Lung (tissue), 12 donors: Measurements from ENCODE around the gene DSG2. TPM values are rescaled to one million over a fixed set of nuclear protein-coding genes. Genes with fewer than 3 reads are reported as not detected.

Experiments
- ATAC-seq: fragments of 200-7000 bp; cut with Tn5 transposase; one replicate; pipeline ENCODE4 v1.9.1; 2020; ENCODE audit warnings: moderate number of reproducible peaks; ENCODE audit not compliant: insufficient read depth, low FRiP score
- DNase-seq, 3 donors: peaks; one replicate each; pipeline ENCODE4 v3.0.0-alpha.2; 2013 to 2017
- H3K27ac ChIP-seq, 2 donors: one replicate each; pipeline ENCODE4 v1.5.1; 2013; ENCODE audit warnings: mild to moderate bottlenecking in 2 of 2, moderate library complexity in 2 of 2, control low read depth in 1 of 2, inconsistent platforms in 1 of 2, low read depth in 1 of 2, low read length in 1 of 2
- H3K27me3 ChIP-seq, 3 donors: one replicate each; pipeline ENCODE4 v1.5.1; 2013; ENCODE audit warnings: low read length in 2 of 3; ENCODE audit not compliant: control insufficient read depth in 3 of 3, insufficient read depth in 3 of 3
- H3K36me3 ChIP-seq, 4 donors: one replicate each; pipeline ENCODE4 v1.5.1; 2013; ENCODE audit warnings: low read length in 4 of 4, mild to moderate bottlenecking in 1 of 4, moderate library complexity in 1 of 4; ENCODE audit not compliant: control insufficient read depth in 4 of 4, insufficient read depth in 4 of 4
- H3K4me1 ChIP-seq, 5 donors: one replicate each; pipeline ENCODE4 v1.5.1; 2013; ENCODE audit warnings: low read length in 5 of 5, mild to moderate bottlenecking in 2 of 5, moderate library complexity in 1 of 5; ENCODE audit not compliant: control insufficient read depth in 5 of 5, insufficient read depth in 5 of 5
- H3K4me3 ChIP-seq: one replicate; pipeline ENCODE4 v1.5.1; 2013; ENCODE audit warnings: mild to moderate bottlenecking, control low read depth, moderate library complexity
- H3K9ac ChIP-seq, 2 donors: one replicate each; pipeline ENCODE4 v1.5.1; 2013; ENCODE audit warnings: low read length in 2 of 2, control low read depth in 1 of 2; ENCODE audit not compliant: insufficient read depth in 1 of 2
- H3K9me3 ChIP-seq, 4 donors: one replicate each; pipeline ENCODE4 v1.5.1; 2013; ENCODE audit warnings: low read length in 3 of 4, mild to moderate bottlenecking in 1 of 4, moderate library complexity in 1 of 4; ENCODE audit not compliant: control insufficient read depth in 4 of 4, insufficient read depth in 3 of 4
- CTCF ChIP-seq: IDR thresholded peaks from 2 replicates; pipeline ENCODE4 v1.5.1; 2012; ENCODE audit warnings: mild to moderate bottlenecking; ENCODE audit errors: control extremely low read depth, extremely low read depth
- WGBS, 2 donors: extraction: QIAGEN DNeasy Blood & Tissue Kit; methylation state at CpG; one replicate each; pipeline ENCODE4 v1.1.7; 2013; 5-methylcytosine and 5-hydroxymethylcytosine counted together
- polyA plus RNA-seq, 2 donors: library from polyadenylated mRNA; stranded (reverse); fragments of 200-250 nt; gene quantifications; one replicate each; pipeline ENCODE4 v1.2.1, GENCODE V29; 2013
- total RNA-seq, 2 donors: library from RNA; depleted of rRNA in 1 of 2; stranded (reverse); fragments of >200 nt in 1 of 2; gene quantifications; one replicate each; pipeline ENCODE4 v1.2.1, GENCODE V29; 2014 to 2021
- donor health status: control.
- donor health status: control.
- donor health status: Bipolar disorder and iron deficiency.
- donor health status: healthy.
- donor health status: DM: yes; HTN: yes; CAD: no.

The DSG2 gene
- total and polyA plus RNA-seq, 4 donors: 8.9 to 28.0 (median 21.6) TPM

GRCh38 chr18:31566576-31567306, 68.8 kb downstream of the DSG2 start:
- H3K9me3 ChIP-seq: no peaks in the 10 kb centered on the region
- no peaks in the 10 kb centered on the region for H3K4me1 ChIP-seq
- TF ChIP-seq CTCF: no peak
- H3K27me3 ChIP-seq: no peaks in the 10 kb centered on the region
- ATAC-seq: no peak
- 55 to 73% methylated on average over 4 of the region's 4 CpGs for WGBS, 2 donors
- H3K36me3 ChIP-seq: no peaks in the 10 kb centered on the region
- H3K4me3 ChIP-seq: no peak overlapping the region
- no peak overlapping the region for H3K9ac ChIP-seq
- DNase-seq: no peak
- no peak overlapping the region for H3K27ac ChIP-seq

- Histone ChIP-seq H3K27ac (no peak overlapping the region), H3K36me3 (no peaks in the 10 kb centered on the region), H3K9ac (no peak overlapping the region), H3K4me3 (no peak overlapping the region), H3K27me3 (no peaks in the 10 kb centered on the region), H3K4me1 (no peaks in the 10 kb centered on the region), H3K9me3 (no peaks in the 10 kb centered on the region)
- WGBS, 2 donors: 82 to 83% methylated on average over 9 of the region's 9 CpGs
- DNase-seq (no peak), ATAC-seq (no peak)
- no peak for TF ChIP-seq CTCF
Measured at GRCh38 chr18:31572368-31572767, 74.4 kb downstream of the DSG2 start.

DNA sequence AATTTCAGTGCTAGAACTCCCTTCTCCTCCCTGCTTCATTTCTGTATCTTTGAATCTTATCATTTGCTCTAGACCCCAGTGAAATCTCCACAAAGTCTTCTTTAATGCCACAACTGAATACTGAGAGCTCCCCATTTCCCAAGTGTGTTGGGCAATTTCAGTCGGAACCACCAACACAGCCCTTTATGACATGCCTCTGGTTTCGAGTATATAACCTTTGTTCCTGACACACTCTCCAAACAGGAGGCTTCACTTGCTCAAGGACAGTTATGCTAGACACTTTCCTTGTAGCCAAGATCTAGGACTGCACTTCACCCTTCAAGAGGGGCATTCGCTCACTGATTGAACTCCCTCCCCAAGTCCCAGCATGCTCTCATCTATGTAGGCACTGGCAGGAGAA, 75.1 kb downstream of the DSG2 start:
- Histone ChIP-seq H3K27ac (no peak overlapping the region), H3K4me1 (no peaks in the 10 kb centered on the region), H3K27me3 (no peaks in the 10 kb centered on the region), H3K9me3 (peaks cover 0 to under 1% (median 0%) of the 10 kb centered on the region in 4 donors), H3K9ac (no peak overlapping the region), H3K4me3 (no peak overlapping the region), H3K36me3 (no peaks in the 10 kb centered on the region)
- ATAC-seq: no peak
- TF ChIP-seq CTCF: no peak
- DNase-seq: no peak
- WGBS, 2 donors: 74 to 93% methylated on average over 3 of the region's 3 CpGs

- peaks cover 0 to 2% (median 0%) of the 10 kb centered on the region in 5 donors for H3K4me1 ChIP-seq
- no peak for TF ChIP-seq CTCF
- H3K9me3 ChIP-seq: peaks cover 0 to 2% (median 0%) of the 10 kb centered on the region in 4 donors
- whole genome bisulfite sequencing, 2 donors: 27 to 62% methylated on average over 1 of the region's 1 CpG
- ATAC-seq (no peak), DNase-seq (no peak)
- H3K27me3 ChIP-seq: no peaks in the 10 kb centered on the region
- no peak overlapping the region for H3K4me3 ChIP-seq
- H3K27ac ChIP-seq: no peak overlapping the region
- H3K36me3 ChIP-seq: no peaks in the 10 kb centered on the region
- H3K9ac ChIP-seq: no peak overlapping the region
Measured at GRCh38 chr18:31574359-31574758, 76.4 kb downstream of the DSG2 start.
